ENCODE measurements around the gene STXBP6.
"Not testable (repeated sequence)": the region's sequence is repeated elsewhere in the genome, so short reads cannot be mapped to it uniquely, and the experiment has no call there.

GRCh38 chr14:24962118-24962517 is 87.8 kb downstream of the STXBP6 start:
- TF ChIP-seq CTCF, MAX (IDR thresholded peaks at IDR 0.05; ENCODE audit: low read depth, low read length): not testable (repeated sequence)

Measured in NB4 (cell line).